ENCODE measurements around the gene HIGD1A.

The HIGD1A gene

GRCh38 chr3:42762046-42762724 lies 42.1 kb downstream of the HIGD1A start:
- DNase-seq (ENCODE audit: extremely low read depth in 1 of 2, low read depth in 1 of 2), result no peak

DNA sequence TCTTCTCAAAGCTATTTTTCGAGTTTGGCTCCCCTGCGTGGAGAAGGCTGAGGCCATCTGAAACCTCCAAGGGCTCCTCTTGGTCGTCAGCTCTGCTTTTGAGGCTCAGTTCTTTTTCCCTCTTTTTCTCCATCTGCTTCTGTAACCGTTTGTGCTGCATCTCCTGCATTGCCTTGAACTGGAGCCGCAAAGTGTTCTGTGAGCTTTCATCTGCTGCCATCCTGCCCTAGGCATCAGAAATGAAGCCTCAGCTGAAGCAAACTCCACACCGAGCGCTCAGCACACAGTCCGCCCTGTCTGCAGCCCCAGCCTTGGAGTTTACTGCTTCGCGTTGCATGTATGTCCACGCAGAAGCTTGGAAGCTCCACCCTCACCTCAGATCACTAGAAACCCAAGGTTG lies 46.2 kb downstream of the HIGD1A start:
- DNase-seq (ENCODE audit: extremely low read depth in 1 of 2, low read depth in 1 of 2), result no peak

GRCh38 chr3:42756681-42757213 lies 47.5 kb downstream of the HIGD1A start:
- no peak for DNase-seq (ENCODE audit: extremely low read depth in 1 of 2, low read depth in 1 of 2)

GRCh38 chr3:42755681-42756578 lies 48.4 kb downstream of the HIGD1A start:
- no peak for DNase-seq (ENCODE audit: extremely low read depth in 1 of 2, low read depth in 1 of 2)

GRCh38 chr3:42753757-42754156 lies 50.5 kb downstream of the HIGD1A start:
- no peak for DNase-seq (ENCODE audit: extremely low read depth in 1 of 2, low read depth in 1 of 2)

GRCh38 chr3:42752961-42753360 lies 51.3 kb downstream of the HIGD1A start:
- DNase-seq (ENCODE audit: extremely low read depth in 1 of 2, low read depth in 1 of 2), result no peak

DNA sequence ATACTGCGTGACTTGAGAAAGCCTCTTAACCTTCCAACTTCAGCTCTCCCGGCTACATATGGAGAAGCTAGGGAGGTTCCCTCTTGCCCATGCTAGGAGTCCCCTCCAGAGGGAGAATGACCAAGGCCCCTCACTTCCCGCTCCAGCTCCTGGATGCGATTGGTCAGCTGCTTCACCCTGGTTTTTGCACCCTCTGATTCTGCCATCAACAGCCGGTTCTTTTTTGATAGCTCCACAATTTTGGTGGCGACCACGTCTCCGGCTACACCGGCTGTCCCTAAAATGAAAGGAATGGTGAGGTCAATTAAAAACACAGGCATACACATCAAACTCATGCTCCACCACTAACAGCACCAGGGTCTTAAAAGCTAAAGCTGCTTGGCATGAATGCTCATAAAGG lies 51.8 kb downstream of the HIGD1A start:
- DNase-seq (ENCODE audit: extremely low read depth in 1 of 2, low read depth in 1 of 2), result no peak

DNA sequence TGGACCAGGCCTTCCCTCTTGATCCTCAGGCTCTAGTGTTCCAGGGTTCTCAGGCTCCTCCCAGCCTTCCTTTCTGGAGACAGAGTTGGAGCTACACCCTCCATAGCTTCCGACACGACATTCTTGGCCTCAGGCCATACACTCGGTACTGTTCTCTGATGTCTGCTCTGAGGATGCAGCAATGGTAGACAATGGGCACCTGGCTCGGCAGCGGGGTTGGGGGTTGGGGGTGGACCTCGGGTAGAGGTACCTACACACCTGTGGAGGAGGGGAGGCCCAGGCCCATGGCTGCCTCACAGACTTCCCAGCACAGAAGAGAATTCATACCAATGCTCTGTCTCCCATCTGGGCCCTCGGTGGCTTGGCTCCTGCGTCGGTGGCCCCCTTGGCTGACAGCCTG lies 52.7 kb downstream of the HIGD1A start:
- no peak for DNase-seq (ENCODE audit: extremely low read depth in 1 of 2, low read depth in 1 of 2)

- DNase-seq (ENCODE audit: extremely low read depth in 1 of 2, low read depth in 1 of 2), result no peak
Measured at GRCh38 chr3:42750834-42751233, 53.5 kb downstream of the HIGD1A start.

- no peak for DNase-seq (ENCODE audit: extremely low read depth in 1 of 2, low read depth in 1 of 2)
Measured at GRCh38 chr3:42749753-42750231, 54.5 kb downstream of the HIGD1A start.

DNA sequence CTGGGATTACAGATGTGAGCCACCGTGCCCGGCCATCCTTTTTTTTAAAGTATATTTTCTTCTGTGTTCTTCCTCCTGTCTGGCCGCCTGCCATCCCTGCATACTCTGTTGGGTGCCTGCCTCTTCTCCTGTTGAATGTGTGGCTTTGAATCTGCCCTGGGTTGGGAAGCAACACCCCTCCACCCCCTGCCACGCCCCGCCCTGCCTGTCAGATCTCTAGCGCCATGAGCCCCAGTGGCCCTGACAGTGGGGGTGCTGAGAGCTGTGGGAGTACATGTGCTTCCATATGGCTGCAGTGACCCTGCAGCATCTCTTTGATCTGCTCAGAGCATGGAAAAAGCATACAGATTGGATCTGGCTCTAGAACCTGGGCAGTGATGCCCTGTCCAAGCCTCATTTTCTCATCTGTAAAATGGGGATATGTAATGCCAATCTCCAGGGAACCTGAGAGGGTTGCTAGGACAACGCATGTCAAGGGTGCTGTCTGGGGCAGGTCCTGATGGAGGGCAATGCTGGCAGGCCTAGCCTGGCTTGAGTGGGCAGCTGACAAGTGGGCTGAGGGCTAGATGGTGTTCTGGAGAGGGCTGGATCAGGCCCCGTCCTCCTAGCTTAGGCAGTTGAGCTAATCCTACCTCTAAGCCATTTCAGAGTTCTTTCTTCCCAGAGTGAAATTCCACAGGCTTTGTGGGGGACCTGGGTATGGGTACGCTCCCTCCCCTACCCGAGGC lies 55.1 kb downstream of the HIGD1A start:
- no peak for DNase-seq (ENCODE audit: extremely low read depth in 1 of 2, low read depth in 1 of 2)

- DNase-seq (ENCODE audit: extremely low read depth in 1 of 2, low read depth in 1 of 2), result no peak
Measured at GRCh38 chr3:42747581-42747980, 56.7 kb downstream of the HIGD1A start.

GRCh38 chr3:42746455-42747450 lies 57.5 kb downstream of the HIGD1A start:
- no peak for DNase-seq (ENCODE audit: extremely low read depth in 1 of 2, low read depth in 1 of 2)

DNA sequence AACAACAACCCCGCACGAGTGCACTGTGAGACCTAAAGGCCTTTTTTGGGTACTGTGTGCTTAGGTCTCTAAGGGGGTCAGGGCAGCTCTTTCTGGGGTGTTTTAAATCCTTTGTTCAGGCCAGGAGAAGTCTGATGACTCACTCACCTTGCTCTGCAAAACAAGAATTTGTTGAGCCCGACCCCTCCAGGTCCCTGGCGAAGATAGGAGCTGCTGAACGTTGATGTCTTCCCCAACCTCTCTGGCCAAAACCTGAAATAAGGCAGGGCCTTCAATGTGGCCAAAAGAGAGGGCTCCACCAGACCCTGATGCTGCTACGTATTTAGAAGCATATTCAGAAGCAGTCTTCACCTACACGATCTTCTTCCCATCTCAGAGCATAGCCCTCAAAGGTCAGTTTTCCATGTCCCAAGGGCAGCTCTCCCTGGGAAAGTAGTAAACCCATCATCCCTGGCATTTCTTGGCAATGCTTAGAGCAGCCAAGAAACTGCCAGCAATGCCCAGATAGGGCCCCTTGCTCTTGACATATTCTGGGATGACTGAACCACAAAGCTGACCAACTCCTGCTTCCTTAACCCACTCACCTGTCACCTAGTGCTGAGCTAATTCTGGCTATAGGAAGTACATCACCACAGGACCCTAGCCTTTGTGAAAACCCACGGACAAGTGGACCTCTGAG lies 58.4 kb downstream of the HIGD1A start:
- no peak for DNase-seq (ENCODE audit: extremely low read depth in 1 of 2, low read depth in 1 of 2)

- no peak for DNase-seq (ENCODE audit: extremely low read depth in 1 of 2, low read depth in 1 of 2)
Measured at GRCh38 chr3:42745291-42745745, 59.0 kb downstream of the HIGD1A start.

DNA sequence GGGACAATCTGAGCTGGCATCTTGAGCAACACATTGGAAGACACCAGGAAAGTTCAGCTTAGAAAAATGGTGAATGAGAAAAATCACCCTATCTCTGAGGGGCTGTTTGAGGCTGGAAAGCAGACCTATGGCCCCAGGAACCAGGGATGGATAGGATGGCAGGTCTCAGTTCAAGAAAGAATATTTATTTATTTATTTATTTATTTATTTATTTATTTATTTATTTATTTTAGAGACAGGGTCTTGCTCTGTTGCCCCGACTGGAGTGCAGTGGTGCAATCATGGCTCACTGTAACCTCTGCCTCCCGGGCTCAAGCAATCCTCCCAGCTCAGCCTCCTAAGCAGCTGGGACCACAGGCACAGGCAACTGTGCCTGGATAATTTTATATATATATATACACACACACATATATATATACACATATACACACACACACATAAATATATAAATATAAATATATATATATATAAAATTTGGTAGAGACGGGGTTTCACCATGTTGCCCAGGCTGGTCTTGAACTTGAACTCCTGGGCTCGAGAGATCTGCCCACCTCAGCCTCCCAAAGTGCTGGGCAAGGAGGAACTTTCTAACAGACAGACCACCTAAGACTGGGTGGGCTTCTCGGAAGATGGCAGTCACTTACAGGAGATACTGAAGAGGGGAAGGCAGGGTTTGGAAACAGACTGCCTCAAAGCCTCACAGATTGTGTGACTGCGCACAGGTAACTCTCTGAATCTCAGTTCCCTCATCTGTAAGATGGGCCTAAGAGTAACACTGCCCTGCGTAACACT lies 60.9 kb downstream of the HIGD1A start:
- no peak for DNase-seq (ENCODE audit: extremely low read depth in 1 of 2, low read depth in 1 of 2)

DNA sequence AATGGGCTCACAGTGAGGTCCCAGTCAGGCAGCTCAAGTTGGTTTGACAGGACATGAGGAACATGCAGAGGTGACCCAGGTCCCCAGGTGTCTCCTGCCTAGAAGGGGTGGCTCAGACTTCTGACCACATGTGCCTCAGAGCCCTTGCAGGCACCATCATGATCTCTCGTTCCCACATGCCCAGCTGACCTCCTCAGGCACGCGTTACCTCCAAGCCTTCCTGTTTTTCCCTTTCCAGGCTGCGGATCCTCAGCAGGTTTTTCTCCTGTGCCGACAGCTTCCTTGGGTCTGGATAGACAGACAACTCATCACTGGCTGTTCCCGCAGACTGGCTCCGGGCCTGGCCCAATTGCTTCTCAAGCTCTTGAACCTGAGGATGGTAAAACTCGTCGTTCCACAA lies 61.6 kb downstream of the HIGD1A start:
- no peak for DNase-seq (ENCODE audit: extremely low read depth in 1 of 2, low read depth in 1 of 2)

DNA sequence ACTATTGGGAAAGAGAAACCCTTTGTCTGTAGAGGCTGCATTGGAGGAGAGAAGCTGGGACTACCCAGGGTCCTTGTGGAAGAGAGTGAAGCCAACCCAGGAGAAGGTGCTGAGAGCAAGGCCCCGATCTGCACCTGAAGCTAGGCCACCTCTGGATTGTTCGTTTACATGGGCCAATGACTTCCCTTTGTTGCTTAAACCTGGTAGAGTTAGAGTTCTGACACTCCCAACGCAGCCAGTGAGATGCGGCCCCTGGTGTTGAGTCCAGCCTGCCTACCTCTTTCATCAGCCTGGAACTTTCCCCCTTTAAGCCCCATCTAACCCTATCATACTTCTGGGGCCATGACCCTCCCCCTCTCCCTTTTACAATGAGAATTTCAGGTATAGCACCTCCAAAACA lies 62.0 kb downstream of the HIGD1A start:
- DNase-seq (ENCODE audit: extremely low read depth in 1 of 2, low read depth in 1 of 2), result no peak

DNA sequence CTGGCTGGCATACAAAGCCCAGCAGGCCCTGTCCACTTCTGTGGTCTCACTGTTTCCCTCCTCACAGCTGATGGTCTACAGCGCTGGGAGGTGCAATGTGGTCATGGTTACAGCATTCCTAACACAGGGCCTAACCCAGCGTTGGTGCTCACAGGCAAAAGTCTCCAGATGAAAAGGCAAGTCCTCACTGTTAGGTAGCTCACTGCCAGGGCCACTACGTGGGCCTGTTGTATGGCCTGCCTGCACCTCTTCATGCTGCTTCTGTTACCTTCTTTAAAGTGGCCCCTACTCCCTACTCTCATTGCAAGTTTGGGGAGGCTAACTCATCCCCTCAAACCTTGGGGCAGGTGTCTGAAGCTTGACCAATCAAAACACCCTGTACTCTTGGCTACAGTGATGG lies 62.5 kb downstream of the HIGD1A start:
- no peak for DNase-seq (ENCODE audit: extremely low read depth in 1 of 2, low read depth in 1 of 2)

All from activated CD8-positive, alpha-beta memory T cell treated with anti-CD3 and anti-CD28 coated beads for 1 hour (primary cell).